Measurements from ENCODE around the gene PIWIL4.

Gene PIWIL4

DNA sequence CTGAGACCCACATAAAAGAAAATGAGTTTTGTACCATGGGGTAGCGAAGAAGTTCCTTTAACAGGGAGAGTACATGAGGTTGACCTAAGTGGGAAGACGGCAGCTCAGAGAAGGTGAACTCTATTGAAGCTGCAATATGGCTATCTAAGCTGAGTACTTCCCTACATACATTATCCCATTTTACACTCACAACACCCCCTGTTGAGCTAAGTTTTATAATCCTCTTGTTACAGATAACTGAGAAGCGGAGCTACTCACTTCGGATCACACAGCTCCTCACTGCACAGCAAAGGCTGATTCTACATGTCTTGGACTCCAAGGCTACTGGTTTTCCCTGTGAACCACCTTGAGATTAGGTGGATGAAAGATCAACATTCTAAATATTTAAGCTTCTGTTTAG lies 8.2 kb upstream of the PIWIL4 start:
- Histone ChIP-seq H3K36me3 (no peaks in the 10 kb centered on the region), H3K9me3 (ENCODE audit: severe bottlenecking) (no peaks in the 10 kb centered on the region), H3K4me3 (ENCODE audit: low read depth, low read length) (no peak overlapping the region), H3K27me3 (ENCODE audit: insufficient read depth, low read depth, severe bottlenecking) (no peaks in the 10 kb centered on the region), H3K27ac (no peak overlapping the region)
- DNase-seq = no peak
- TF ChIP-seq, protein P1, sequence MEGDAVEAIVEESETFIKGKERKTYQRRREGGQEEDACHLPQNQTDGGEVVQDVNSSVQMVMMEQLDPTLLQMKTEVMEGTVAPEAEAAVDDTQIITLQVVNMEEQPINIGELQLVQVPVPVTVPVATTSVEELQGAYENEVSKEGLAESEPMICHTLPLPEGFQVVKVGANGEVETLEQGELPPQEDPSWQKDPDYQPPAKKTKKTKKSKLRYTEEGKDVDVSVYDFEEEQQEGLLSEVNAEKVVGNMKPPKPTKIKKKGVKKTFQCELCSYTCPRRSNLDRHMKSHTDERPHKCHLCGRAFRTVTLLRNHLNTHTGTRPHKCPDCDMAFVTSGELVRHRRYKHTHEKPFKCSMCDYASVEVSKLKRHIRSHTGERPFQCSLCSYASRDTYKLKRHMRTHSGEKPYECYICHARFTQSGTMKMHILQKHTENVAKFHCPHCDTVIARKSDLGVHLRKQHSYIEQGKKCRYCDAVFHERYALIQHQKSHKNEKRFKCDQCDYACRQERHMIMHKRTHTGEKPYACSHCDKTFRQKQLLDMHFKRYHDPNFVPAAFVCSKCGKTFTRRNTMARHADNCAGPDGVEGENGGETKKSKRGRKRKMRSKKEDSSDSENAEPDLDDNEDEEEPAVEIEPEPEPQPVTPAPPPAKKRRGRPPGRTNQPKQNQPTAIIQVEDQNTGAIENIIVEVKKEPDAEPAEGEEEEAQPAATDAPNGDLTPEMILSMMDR (IDR thresholded peaks at IDR 0.05; ENCODE audit: low read depth, low read length) = no peak

DNA sequence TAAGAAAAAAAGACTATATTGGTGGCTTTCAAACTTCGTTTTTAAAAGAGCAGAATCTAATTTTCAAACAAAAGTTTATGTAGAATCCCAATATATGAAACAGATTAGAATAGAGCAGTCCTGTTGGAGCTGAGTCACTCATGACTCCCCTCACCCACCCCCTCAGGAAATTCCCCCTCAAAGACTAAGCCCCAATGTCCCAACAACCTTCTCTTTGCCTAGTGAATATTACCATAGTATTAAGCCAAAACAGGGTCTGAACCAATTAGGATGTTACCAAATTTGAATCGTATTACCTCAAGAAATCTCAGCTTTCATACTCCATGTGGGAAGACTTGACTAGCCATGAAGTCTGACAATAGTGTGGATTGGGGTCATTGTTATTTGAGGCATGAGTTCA lies 7.8 kb upstream of the PIWIL4 start:
- DNase-seq = no peak
- no peaks in the 10 kb centered on the region for H3K27me3 ChIP-seq (ENCODE audit: insufficient read depth, low read depth, severe bottlenecking)
- H3K27ac ChIP-seq = no peak overlapping the region
- TF ChIP-seq, protein P1 (IDR thresholded peaks at IDR 0.05; ENCODE audit: low read depth, low read length) = no peak
- no peak overlapping the region for H3K4me3 ChIP-seq (ENCODE audit: low read depth, low read length)
- H3K36me3 ChIP-seq = no peaks in the 10 kb centered on the region
- H3K9me3 ChIP-seq (ENCODE audit: severe bottlenecking) = no peaks in the 10 kb centered on the region

DNA sequence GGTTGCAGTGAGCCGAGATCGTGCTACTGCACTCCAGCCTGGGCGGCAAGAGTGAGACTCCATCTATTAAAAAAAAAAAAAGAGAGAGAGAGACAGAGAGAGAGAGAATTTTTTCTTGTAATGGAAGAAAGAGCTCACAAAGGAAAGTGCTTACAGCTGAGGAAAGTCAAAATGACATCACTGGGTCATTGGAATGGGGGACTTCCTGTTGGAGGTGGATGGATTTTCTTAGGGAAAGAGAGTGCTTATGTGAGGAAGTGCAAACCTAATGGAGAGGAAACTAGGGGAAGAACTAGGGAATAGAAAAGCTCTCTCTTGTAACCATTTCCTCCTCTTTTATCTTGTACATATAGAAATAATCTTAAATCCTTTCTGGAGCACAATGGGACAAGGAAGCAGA lies 6.3 kb upstream of the PIWIL4 start:
- no peak for DNase-seq
- Histone ChIP-seq H3K4me3 (ENCODE audit: low read depth, low read length) (no peak overlapping the region), H3K27ac (no peak overlapping the region), H3K9me3 (ENCODE audit: severe bottlenecking) (no peaks in the 10 kb centered on the region), H3K27me3 (ENCODE audit: insufficient read depth, low read depth, severe bottlenecking) (no peaks in the 10 kb centered on the region), H3K36me3 (no peaks in the 10 kb centered on the region)
- TF ChIP-seq, protein P1 (IDR thresholded peaks at IDR 0.05; ENCODE audit: low read depth, low read length) = no peak

DNA sequence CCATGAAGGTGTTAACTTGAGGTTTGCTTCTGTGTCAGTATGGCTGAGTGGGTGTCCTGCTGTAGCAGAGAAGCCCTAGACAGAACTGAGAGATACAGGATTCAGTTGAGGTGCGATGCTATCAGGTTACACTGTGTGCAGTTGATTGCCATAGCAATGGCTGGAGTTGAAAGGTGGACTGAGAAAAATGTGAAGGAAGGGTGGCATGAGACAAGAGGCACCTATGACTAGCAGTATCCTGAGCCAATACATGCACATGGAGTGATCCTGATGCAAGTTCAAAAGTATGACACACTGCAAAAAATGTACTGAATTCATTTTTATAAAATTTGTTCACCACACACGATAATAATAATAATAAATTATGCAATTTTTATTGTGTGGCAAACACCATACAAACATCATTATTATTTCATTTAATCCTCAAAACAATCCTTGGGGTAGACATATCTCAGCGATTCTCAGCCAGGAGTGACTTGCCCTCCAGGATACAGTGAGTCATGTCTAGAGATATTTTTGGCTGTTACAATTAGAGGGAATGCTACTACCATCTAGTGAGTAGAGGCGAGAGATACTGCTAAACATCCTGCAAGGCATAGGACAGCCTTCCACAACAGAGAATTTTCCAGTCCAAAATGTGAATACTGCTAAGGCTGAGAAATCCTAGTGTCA lies 3.9 kb upstream of the PIWIL4 start:
- Histone ChIP-seq H3K36me3 (no peaks in the 10 kb centered on the region), H3K4me3 (ENCODE audit: low read depth, low read length) (no peak overlapping the region), H3K27me3 (ENCODE audit: insufficient read depth, low read depth, severe bottlenecking) (no peaks in the 10 kb centered on the region), H3K9me3 (ENCODE audit: severe bottlenecking) (no peaks in the 10 kb centered on the region), H3K27ac (no peak overlapping the region)
- DNase-seq = no peak
- TF ChIP-seq, protein P1 (IDR thresholded peaks at IDR 0.05; ENCODE audit: low read depth, low read length) = no peak

DNA sequence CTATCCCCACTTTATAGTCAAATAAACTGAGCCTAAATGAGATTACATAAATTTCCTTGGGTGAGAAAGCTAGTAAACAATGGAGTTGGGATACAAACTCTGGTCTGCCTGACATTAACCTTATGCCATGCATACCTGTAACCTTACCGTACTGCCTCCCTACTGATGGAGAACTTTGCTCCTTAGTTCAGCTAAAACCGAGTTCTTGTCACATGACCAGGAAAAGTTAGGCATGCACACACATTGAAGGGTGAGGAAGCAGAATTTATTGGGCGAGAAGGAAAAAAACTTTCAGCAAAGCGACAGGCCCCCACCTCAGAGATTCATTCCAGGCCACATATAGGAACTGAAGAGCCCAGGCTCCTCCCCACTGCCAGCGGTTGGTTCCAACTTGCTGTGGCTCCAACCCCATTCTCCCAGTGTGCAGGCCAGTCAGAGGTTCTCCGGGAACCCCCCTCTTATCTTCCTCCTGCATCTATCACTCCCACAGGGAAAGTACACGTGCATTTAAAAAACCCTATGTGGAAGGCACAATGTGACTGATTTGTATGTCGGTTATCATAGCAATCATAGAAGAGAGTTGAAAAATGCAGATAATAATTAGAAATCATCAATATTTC lies 3.2 kb upstream of the PIWIL4 start:
- Histone ChIP-seq H3K36me3 (no peaks in the 10 kb centered on the region), H3K27ac (no peak overlapping the region), H3K9me3 (ENCODE audit: severe bottlenecking) (no peaks in the 10 kb centered on the region), H3K4me3 (ENCODE audit: low read depth, low read length) (no peak overlapping the region), H3K27me3 (ENCODE audit: insufficient read depth, low read depth, severe bottlenecking) (no peaks in the 10 kb centered on the region)
- DNase-seq = no peak
- TF ChIP-seq, protein P1 (IDR thresholded peaks at IDR 0.05; ENCODE audit: low read depth, low read length) = no peak

DNA sequence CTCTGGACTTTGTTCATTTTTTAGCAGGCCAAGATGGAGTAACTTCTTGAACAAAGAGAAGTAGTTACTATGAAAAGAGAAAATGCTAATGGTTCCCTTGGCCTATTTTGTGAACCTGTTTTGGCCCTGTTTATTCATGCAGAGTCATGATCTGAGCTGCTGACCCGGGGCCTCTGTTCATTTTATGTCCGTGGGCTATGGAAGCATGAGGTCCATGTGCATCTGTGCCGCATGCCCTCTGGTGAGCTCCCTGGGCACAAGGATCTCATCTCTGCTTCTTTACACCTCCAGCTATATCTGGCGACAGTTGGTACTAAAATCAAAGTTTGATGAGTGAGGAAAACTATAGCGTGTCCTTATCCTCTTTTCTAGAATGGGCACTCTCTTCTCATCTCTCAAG lies 1.0 kb downstream of the PIWIL4 start:
- H3K27me3 ChIP-seq (ENCODE audit: insufficient read depth, low read depth, severe bottlenecking) = no peaks in the 10 kb centered on the region
- H3K4me3 ChIP-seq (ENCODE audit: low read depth, low read length) = no peak overlapping the region
- no peak for DNase-seq
- TF ChIP-seq, protein P1 (IDR thresholded peaks at IDR 0.05; ENCODE audit: low read depth, low read length) = no peak
- H3K9me3 ChIP-seq (ENCODE audit: severe bottlenecking) = no peaks in the 10 kb centered on the region
- H3K27ac ChIP-seq = no peak overlapping the region
- H3K36me3 ChIP-seq = no peaks in the 10 kb centered on the region
